Activated naive CD4-positive, alpha-beta T cell treated with anti-CD3 and anti-CD28 coated beads, Interleukin-2, amount 50 U/mL, for 72 hours (primary cell): Measurements from ENCODE around the gene LMOD1. TPM values are rescaled to one million over a fixed set of nuclear protein-coding genes. Genes with fewer than 3 reads are reported as not detected.
"Not testable (repeated sequence)": the region's sequence is repeated elsewhere in the genome, so short reads cannot be mapped to it uniquely, and the experiment has no call there.

Source experiments
- ATAC-seq, 2 donors: fragments of 150-1000 bp; cut with Tn5 transposase; 2 replicates each; pipeline ENCODE4 v1.10.0; 2021; ENCODE audit warnings: mild to moderate bottlenecking in 2 of 2, moderate library complexity in 2 of 2
- DNase-seq, 2 donors: peaks; one replicate each; pipeline ENCODE4 v3.0.0; 2021 to 2022; ENCODE audit warnings: low spot score in 2 of 2
- H3K27ac Mint-ChIP-seq, 2 donors: one replicate each; pipeline ENCODE4 v1.8.0; 2022; ENCODE audit warnings: mild to moderate bottlenecking in 2 of 2, mixed read lengths in 2 of 2
- H3K36me3 Mint-ChIP-seq, 2 donors: one replicate each; pipeline ENCODE4 v1.8.0; 2022; ENCODE audit warnings: mixed read lengths in 2 of 2
- H3K9me3 Mint-ChIP-seq, 2 donors: one replicate each; pipeline ENCODE4 v1.8.0; 2022; ENCODE audit warnings: mixed read lengths in 2 of 2
- total RNA-seq, 2 donors: library from RNA; stranded (reverse); gene quantifications; one replicate each; pipeline ENCODE4 v1.2.3, GENCODE V29; 2022

LMOD1 gene
- total RNA-seq: not detected

DNA sequence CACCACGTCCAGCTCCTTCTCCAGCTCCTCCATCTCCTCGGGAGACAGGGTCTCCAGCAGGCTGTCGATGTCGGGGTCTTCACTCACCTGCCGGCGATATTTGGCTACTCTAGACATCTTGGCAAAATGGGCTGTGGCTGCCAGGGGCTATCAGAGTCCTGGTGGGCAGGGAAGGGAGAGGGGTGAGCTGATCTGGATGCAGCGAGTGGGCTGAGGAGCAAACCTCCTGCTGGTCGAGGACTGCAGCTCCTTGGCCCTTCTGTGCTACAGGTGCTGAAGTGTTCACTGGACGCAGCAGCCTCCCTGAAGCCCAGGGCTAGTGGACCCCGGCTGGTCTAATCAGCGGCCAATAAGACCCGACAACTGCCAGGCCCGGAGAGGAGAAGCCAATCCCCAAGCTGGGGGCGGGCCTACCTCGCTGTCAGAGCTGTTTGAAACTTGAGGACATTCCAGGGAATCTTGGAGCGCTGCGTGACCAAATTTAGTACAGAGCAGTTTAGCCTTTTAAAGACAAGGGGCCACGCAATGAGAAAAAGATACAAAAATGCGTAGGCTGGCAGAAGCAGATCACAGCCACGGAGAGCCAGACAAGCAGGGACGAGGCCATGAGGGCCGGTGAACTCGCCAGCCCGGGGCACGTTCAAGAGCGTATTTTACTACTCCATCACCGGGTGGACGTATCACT lies at the start of gene LMOD1:
TSS of gene LMOD1 (minus strand) at position 325 of the 685 bp plus-strand sequence. CDS start at position 117, 208 bp downstream.
- DNase-seq: no peak

DNA sequence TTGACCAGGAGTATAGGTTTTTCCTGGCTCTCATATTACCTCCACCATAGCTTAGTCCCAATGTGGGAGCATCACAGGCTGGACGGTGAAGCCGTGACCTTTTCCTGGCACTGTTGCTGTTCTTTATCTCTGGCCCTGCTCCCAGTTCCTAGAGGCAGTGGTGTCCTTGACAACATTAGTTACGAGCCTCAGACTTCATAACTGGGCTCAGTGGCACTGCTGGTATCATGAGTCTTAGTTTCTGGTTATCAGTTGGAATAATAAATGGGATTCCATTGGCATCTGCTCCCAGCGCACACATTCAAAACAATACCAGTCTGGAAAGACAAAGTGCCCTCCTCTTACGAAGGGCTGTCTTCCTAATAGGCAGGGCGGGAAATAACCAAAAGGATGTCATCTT lies 44.1 kb upstream of the LMOD1 start:
- DNase-seq (peak in 1 of 2 donors; percentile 7), ATAC-seq (no peak)
- H3K36me3 Mint-ChIP-seq: peaks cover 0 to 12% of the 10 kb centered on the region in 2 donors
- no peaks in the 10 kb centered on the region for H3K9me3 Mint-ChIP-seq
- peak overlapping the region in 1 of 2 donors; percentile 38 for H3K27ac Mint-ChIP-seq

More for the DNA sequence above, at the start of gene LMOD1:
- H3K27ac Mint-ChIP-seq: no peak within 1 kb of the TSS
- ATAC-seq: peak; percentile 18 to 46
- H3K36me3 Mint-ChIP-seq: peaks cover 0 to 10% of the 10 kb centered on the region in 2 donors
- no peaks in the 10 kb centered on the region for H3K9me3 Mint-ChIP-seq

DNA sequence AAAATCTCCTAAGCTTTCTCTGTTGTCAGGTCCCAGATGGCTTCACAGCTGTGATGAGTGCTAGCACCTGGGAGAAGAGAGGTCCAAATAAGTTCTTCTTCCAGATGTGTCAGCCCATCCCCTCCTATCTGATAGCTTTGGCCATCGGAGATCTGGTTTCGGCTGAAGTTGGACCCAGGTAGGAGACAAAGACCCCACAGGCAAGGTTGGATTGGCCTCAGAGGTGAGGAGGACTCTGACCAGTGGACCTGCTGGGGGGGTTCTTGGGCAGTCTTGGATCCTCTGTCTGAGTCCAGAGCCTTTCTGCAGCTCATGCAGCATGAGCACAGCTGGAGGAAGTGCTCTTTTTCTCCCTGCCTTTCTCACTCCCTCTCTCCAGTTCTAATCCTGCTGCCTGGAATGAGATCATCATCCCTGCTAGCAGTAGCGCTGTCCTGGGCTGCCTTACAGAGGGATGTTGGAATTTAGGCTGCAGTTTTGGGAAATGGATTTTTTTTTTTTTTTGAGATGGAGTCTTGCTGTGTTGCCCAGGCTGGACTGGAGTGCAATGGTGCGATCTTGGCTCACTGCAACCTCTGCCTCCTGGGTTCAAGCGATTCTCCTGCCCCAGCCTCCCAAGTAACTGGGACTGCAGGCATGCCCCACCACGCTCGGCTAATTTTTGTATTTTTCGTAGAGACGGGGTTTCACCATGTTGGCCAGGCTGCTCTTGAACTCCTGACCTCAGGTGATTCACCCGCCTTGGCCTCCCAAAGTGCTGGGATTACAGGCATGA lies 43.2 kb upstream of the LMOD1 start:
- peaks cover 0 to 12% of the 10 kb centered on the region in 2 donors for H3K36me3 Mint-ChIP-seq
- peak in 1 of 2 donors; percentile 26 for DNase-seq
- peak overlapping the region in 1 of 2 donors; percentile 38 for H3K27ac Mint-ChIP-seq
- H3K9me3 Mint-ChIP-seq: no peaks in the 10 kb centered on the region
- no peak for ATAC-seq

DNA sequence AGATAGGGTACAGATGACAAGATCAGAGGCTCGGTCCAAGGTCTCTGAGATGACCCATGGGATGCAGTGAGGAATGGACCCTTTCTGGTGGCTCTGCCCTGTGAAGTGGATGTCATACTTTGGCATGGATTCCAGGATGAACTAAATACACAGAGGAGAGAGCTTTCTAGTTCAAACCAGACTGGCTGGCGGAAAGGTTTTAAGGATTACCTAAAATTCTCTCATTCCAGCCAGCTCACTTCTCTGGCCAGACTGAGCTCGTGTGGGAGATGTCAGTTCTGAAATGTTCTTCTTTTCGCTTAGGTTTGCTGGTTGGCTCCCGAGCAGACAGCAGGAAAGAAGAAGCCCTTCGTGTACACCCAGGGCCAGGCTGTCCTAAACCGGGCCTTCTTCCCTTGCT lies 42.3 kb upstream of the LMOD1 start:
- peaks cover under 1 to 12% of the 10 kb centered on the region in 2 donors for H3K36me3 Mint-ChIP-seq
- no peaks in the 10 kb centered on the region for H3K9me3 Mint-ChIP-seq
- no peak for ATAC-seq
- no peak overlapping the region for H3K27ac Mint-ChIP-seq
- DNase-seq: peak in 1 of 2 donors; percentile 18

DNA sequence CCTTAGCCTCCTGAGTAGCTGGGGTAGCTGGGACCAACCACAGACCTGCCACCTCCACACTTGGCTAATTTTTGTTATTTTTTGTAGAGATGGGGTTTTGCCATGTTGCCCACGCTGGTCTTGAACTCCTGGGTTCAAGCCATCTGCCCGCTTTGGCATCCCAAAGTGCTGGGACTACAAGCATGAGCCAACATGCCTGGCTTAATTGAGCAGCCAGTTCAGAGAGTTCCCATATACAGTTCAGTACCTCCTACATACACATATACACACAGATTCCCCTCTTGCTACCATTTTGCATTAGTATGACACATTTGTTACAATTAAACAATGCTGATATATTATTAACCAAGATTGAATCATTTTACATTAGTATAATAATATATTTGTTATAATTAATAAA lies 39.0 kb upstream of the LMOD1 start:
- no peak for ATAC-seq
- DNase-seq: peak in 1 of 2 donors; percentile 20
- H3K36me3 Mint-ChIP-seq: peaks cover 7 to 16% of the 10 kb centered on the region in 2 donors
- no peak overlapping the region for H3K27ac Mint-ChIP-seq
- H3K9me3 Mint-ChIP-seq: no peaks in the 10 kb centered on the region

DNA sequence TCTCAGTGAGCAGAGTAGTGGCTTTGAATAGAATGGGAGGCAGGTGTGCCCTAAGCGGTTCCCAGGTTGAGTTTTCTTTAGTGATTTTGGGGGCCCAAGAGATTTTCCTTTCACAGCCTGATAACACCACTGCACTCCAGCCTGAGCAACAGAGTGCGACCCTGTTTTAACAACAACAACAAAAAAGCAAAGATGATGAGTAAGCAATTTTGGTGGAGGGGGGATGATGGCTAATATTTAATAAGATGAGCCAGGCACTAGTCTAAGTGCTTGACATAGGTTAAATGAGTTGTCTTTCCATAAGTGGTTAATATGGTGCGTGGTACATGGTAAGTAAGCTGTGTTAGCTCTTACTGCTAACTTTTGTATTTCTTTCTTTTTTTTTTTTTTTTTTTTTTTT lies 38.1 kb upstream of the LMOD1 start:
- H3K27ac Mint-ChIP-seq: no peak overlapping the region
- peaks cover 7 to 12% of the 10 kb centered on the region in 2 donors for H3K36me3 Mint-ChIP-seq
- H3K9me3 Mint-ChIP-seq: no peaks in the 10 kb centered on the region
- no peak for DNase-seq
- no peak for ATAC-seq

DNA sequence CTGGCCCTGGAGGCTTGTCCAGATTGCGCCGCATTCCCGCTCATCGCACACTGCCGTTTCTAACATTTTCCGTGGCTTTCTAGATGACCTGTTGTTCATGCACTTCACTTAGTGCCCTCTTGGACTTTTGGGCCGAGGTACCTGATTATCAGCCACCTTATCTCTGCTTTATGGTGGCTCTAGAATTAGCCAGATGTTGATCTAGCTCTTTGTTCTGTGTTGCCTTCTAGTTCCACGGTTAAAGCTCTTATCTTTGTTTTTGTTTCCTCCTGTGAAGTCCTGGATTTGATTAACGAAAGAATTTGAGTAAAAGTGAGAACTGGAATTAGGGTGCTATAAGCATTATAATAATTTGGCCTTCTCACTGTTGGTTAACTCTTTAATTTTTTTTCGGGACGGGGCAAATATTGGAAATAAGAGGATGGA lies 37.0 kb upstream of the LMOD1 start:
- H3K9me3 Mint-ChIP-seq: no peaks in the 10 kb centered on the region
- ATAC-seq (no peak), DNase-seq (no peak)
- peak overlapping the region; percentile 69 to 96 for H3K27ac Mint-ChIP-seq
- H3K36me3 Mint-ChIP-seq: peaks cover 7 to 12% of the 10 kb centered on the region in 2 donors

DNA sequence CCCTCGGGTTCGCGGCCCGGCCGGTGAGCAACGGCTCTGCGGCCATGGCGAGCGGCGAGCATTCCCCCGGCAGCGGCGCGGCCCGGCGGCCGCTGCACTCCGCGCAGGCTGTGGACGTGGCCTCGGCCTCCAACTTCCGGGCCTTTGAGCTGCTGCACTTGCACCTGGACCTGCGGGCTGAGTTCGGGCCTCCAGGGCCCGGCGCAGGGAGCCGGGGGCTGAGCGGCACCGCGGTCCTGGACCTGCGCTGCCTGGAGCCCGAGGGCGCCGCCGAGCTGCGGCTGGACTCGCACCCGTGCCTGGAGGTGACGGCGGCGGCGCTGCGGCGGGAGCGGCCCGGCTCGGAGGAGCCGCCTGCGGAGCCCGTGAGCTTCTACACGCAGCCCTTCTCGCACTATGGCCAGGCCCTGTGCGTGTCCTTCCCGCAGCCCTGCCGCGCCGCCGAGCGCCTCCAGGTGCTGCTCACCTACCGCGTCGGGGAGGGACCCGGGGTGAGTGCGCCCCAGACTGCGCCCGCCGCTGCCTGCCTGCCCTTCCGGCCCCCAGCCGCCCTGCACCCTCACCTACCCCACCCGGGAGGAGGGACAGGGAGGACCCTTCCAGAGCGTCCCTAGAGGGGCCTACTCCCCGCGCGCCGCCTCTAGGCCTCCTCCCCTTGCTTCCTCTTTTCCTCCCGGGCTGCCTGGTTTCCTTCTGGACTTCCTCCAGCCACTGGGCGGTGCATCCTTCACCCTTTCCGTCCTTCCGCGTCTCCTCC lies 36.5 kb upstream of the LMOD1 start, which contains the start of gene RNPEP:
TSS of gene RNPEP (plus strand) at position 26 of the 757 bp plus-strand sequence. CDS start at position 45, 19 bp downstream.
- peaks cover 7 to 12% of the 10 kb centered on the region in 2 donors for H3K36me3 Mint-ChIP-seq
- peak; percentile 80 to 83 for ATAC-seq
- H3K27ac Mint-ChIP-seq: peak within 1 kb of the TSS; percentile 71 to 96
- H3K9me3 Mint-ChIP-seq: no peaks in the 10 kb centered on the region
- DNase-seq: peak; percentile 63 to 75

DNA sequence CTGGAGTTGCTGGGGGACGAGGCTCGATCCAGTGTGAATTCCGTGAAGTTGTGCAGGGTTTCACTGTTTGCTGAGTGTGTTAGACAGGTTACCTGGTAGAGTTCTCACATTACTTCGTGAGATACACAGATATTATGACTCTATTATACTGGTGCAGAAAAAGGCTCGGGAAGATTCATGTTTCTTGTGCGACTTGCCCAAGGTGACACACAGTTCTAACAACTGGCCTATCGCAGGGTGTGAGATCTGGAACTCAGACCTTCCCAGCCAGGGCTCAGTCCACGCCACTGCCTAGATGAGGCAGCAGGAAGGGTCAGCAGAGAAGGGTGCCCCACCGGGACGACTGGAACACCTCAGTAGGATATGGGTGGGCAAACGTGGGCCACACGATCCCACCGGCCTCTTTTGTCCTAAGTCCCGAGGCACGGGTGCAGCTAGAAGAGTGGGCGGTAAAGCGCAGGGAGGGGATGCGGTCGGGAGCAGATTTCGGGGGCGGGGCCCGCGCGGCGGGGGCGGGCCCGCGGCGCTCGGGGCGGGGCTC lies 35.8 kb upstream of the LMOD1 start:
- Mint-ChIP-seq H3K36me3 (peaks cover 7 to 12% of the 10 kb centered on the region in 2 donors), H3K27ac (peak overlapping the region; percentile 71 to 95), H3K9me3 (no peaks in the 10 kb centered on the region)
- DNase-seq (peak; percentile 39 to 67), ATAC-seq (peak; percentile 37 to 88)

DNA sequence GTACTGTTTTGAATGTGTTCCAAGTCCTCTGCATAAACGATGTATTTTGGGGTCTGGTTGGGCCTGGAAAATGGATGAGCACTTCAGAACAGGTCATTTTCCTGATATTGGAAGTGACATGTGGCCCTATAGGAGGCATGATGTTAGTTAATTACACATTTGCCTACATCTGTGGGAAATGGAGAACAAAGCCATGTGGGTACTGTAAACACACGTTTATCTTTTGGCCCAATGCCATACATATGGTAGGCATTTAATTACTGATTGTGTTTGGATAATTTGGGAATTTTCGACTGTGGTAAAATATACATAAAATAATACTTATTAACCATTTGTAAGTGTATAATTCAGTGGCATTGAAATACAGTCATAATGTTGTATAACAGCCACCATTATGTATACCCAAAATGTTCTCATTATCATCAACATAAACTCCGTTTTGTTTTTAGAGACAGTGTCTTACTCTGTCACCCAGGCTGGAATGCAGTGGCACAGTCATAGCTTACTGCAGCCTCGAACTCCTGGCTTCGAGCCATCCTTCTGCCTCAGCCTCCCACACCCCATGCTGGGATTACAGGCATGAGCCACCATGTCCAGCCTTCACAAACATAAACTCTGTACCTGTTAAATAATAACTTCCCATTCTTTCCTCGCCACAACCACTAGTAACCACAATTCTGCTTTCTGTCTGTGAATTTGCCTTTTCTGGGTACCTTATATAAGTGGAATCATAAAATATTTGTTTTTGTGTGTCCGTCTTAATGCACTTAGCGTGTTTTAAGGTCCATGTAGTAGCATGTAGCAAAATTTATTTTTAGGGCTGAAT lies 24.2 kb upstream of the LMOD1 start:
- DNase-seq (no peak), ATAC-seq (no peak)
- Mint-ChIP-seq H3K9me3 (no peaks in the 10 kb centered on the region), H3K27ac (no peak overlapping the region), H3K36me3 (peaks cover 0 to 7% of the 10 kb centered on the region in 2 donors)

DNA sequence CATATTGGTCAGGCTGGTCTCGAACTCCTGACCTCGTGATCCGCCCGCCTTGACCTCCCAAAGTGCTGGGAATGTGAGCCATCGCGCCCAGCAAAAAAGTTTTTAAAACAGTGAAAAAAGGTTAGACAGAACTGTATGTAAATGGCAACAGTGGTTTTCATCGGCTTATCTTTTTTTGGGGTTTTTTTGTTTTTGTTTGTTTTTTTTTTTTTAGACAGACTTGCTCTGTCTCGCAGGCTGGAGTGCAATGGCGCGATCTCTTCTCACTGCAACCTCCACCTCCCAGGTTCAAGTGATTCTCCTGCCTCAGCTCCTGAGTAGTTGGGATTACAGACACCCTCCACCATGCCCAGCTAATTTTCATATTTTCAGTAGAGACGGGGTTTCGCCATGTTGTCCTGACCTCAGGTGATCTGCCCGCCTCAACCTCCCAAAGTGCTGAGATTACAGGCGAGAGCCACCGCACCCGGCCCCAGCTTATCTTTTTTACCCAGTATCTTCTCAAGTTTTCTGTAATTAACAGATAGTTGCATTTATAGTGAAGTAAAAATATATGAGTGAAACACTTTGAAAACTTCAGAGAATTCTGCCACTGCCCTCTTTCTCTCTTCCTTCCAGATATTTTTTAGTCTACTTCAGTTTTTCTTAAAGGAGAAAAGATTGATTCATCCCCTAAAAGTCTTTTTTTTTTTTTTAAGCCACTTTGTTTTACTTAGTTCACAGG lies 22.0 kb upstream of the LMOD1 start:
- ATAC-seq: no peak
- H3K9me3 Mint-ChIP-seq: no peaks in the 10 kb centered on the region

DNA sequence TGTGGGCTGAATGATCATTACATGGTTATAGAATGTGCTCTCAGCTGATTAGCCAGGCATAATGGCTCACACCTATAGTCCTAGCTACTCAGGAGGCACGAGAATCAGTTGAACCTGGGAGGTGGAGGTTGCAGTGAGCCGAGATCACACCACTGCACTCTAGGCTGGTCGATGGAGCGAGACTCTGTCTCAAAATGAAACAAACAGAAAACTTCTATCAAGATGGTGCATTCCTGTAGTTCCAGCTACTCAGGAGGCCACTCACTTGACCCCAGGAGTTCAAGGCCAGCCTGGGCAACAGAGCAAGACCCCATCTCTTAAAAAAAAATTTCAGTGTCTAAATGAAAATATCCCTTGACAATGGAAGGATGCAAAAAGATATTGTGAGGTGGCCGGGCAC lies 19.8 kb upstream of the LMOD1 start:
- Mint-ChIP-seq H3K9me3 (no peaks in the 10 kb centered on the region), H3K27ac (peak overlapping the region in 1 of 2 donors; percentile 37), H3K36me3 (peaks cover 0 to 7% of the 10 kb centered on the region in 2 donors)
- DNase-seq (no peak), ATAC-seq (no peak)

More for the DNA sequence above, 22.0 kb upstream of the LMOD1 start:
- Mint-ChIP-seq H3K36me3 (peaks cover 0 to 7% of the 10 kb centered on the region in 2 donors), H3K27ac (no peak overlapping the region)
- no peak for DNase-seq

DNA sequence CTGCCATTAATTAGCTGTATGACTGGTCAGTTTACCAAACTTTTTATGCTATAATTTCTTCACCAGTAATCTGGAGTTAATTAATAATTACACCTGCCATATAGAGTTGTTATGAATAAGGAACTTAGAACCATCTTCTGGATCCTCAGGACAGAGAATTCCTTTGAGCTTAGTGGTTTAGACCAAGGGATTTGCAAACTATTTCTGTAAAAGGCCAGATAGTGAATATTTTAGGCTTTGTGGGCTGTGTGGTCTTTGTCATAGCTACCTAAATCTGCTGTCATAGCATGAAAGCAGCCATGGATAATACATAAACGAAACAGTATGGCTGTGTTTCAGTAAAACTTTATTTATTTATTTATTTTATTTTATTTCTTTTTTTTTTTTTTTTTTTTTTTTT lies 17.9 kb upstream of the LMOD1 start:
- Mint-ChIP-seq H3K27ac (no peak overlapping the region), H3K36me3 (peaks cover 0 to 7% of the 10 kb centered on the region in 2 donors), H3K9me3 (no peaks in the 10 kb centered on the region)
- DNase-seq (no peak), ATAC-seq (no peak)

DNA sequence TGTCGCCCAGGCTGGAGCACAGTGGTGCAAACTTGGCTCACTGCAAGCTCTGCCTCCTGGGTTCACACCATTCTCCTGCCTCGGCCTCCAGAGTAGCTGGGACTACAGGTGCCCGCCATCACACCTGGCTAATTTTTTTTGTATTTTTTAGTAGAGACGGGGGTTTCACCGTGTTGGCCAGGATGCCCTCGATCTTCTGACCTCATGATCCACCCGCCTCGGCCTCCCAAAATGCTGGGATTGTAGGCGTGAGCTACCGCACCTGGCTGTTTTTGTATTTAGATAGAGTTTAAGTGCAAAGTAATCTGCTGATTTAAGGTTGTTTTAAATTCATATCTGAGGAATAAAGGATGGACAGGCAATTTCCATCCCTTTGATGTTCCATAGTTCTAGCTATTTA lies 16.0 kb upstream of the LMOD1 start:
- H3K36me3 Mint-ChIP-seq, ATAC-seq, H3K9me3 Mint-ChIP-seq, DNase-seq, H3K27ac Mint-ChIP-seq: not testable (repeated sequence)

DNA sequence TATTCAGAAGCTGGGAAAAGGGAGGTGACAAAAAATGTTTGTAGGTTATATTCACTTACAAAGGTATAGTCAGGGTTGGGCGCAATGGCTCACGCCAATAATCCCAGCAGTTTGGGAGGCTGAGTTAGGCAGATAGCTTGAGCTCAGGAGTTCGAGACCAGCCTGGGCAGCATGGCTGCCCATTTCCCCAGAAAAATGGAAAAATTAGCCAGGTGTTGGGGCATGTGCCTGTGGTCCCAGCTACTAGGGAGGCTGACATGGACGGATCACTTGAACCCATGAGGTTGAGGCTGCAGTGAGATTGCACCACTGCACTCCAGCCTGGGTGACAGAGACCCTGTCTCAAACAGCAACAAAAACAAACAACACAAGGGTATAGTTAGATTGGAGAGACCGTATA lies 12.0 kb upstream of the LMOD1 start:
- no peak for DNase-seq
- ATAC-seq: no peak
- no peaks in the 10 kb centered on the region for H3K9me3 Mint-ChIP-seq
- peak overlapping the region in 1 of 2 donors; percentile 50 for H3K27ac Mint-ChIP-seq
- peaks cover 15 to 16% of the 10 kb centered on the region in 2 donors for H3K36me3 Mint-ChIP-seq
